ENCODE data around the gene PPOX. TPM values are rescaled to one million over a fixed set of nuclear protein-coding genes. Genes with fewer than 3 reads are reported as not detected.
A peak's percentile ranks its signal among the peaks of the same experiment; 100 is the strongest.

The PPOX gene
- total RNA-seq, 6 donors from 2014 or later = 19.5 to 48.2 (median 26.6) TPM

DNA sequence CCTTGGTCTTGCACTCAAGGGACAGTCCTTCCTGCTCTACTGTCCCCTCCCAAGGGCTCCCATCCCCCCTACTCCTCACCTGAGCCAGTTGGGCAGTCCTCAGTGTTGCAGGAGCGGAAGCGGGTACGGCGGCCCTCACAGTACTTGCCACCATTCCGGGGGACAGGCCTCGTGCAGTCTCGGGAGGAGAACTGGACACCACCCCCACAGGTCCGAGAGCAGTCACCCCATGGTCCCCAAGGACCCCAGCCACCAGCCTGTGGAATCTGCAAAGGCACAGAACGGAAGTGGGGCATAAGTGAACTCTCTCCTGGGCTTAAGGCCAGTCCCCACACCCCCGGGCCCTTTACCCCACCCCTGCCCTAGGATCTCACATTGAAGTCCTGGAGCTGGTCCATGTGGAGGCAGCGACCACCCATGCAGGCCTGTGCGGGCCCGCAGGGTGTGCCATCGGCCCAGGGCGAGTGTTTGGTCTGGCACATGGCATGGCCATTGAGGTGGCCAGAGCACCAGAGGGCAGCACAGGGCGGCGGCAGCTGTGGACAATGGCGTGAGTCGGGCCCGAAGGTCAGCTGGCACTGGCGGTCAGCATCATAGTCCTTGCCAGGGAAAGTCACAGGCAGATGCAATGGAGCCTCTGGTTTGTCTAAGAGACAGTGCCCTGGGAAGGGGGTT, 27.5 kb downstream of the PPOX start:
- 86 to 91% methylated on average over 9 to 17 of the region's 21 CpGs for WGBS, 2 donors

DNA sequence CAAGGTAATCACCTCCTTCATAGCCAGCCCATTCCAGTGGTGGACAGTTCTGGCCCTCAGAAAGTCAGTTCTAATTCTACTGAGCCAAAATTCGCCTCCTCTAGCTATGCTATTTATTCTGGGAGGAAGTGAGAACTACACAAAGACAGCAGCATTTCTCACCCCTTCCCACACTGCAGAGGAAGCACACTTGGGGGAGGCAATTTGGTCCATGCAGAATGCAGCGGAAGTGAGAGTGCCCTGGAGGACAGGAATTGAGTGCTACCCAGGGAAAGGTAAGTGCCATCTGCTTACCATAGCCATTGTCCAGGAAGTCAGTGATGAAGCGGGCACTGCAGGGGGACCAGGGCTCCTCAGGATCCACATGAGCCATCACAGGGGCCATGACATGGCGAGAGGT, 28.9 kb downstream of the PPOX start:
- ATAC-seq (ENCODE audit: low FRiP score in 2 of 2) (no peak), DNase-seq (no peak)
- peaks cover 0 to 10% (median 0%) of the 10 kb centered on the region in 4 donors for H3K36me3 ChIP-seq
- no peak overlapping the region for H3K4me3 ChIP-seq
- TF ChIP-seq POLR2AphosphoS5 (IDR thresholded peaks at IDR 0.05) = no peak
- TF ChIP-seq, protein P1, sequence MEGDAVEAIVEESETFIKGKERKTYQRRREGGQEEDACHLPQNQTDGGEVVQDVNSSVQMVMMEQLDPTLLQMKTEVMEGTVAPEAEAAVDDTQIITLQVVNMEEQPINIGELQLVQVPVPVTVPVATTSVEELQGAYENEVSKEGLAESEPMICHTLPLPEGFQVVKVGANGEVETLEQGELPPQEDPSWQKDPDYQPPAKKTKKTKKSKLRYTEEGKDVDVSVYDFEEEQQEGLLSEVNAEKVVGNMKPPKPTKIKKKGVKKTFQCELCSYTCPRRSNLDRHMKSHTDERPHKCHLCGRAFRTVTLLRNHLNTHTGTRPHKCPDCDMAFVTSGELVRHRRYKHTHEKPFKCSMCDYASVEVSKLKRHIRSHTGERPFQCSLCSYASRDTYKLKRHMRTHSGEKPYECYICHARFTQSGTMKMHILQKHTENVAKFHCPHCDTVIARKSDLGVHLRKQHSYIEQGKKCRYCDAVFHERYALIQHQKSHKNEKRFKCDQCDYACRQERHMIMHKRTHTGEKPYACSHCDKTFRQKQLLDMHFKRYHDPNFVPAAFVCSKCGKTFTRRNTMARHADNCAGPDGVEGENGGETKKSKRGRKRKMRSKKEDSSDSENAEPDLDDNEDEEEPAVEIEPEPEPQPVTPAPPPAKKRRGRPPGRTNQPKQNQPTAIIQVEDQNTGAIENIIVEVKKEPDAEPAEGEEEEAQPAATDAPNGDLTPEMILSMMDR (IDR thresholded peaks at IDR 0.05) = no peak
- TF ChIP-seq EP300 (IDR thresholded peaks at IDR 0.05) = no peak
- H3K27me3 ChIP-seq = no peaks in the 10 kb centered on the region
- peaks cover 14 to 40% (median 25%) of the 10 kb centered on the region in 4 donors for H3K4me1 ChIP-seq
- WGBS, 2 donors = 69 to 76% methylated on average over 4 of the region's 4 CpGs
- H3K9me3 ChIP-seq = no peaks in the 10 kb centered on the region
- no peak overlapping the region for H3K27ac ChIP-seq

More for the DNA sequence above, 27.5 kb downstream of the PPOX start:
- DNase-seq (peak in 1 of 2 donors; percentile 82), ATAC-seq (ENCODE audit: low FRiP score in 2 of 2) (no peak)
- no peaks in the 10 kb centered on the region for H3K27me3 ChIP-seq
- peaks cover 0 to 10% (median 0%) of the 10 kb centered on the region in 4 donors for H3K36me3 ChIP-seq
- no peak for TF ChIP-seq POLR2A (IDR thresholded peaks at IDR 0.05)
- TF ChIP-seq, protein P1 (IDR thresholded peaks at IDR 0.05) = no peak
- no peak for TF ChIP-seq EP300 (IDR thresholded peaks at IDR 0.05)
- no peak for TF ChIP-seq POLR2AphosphoS5 (IDR thresholded peaks at IDR 0.05)
- peaks cover 5 to 25% (median 13%) of the 10 kb centered on the region in 4 donors for H3K4me1 ChIP-seq
- no peaks in the 10 kb centered on the region for H3K9me3 ChIP-seq
- H3K4me3 ChIP-seq = no peak overlapping the region
- no peak overlapping the region for H3K27ac ChIP-seq

GRCh38 chr1:161196111-161196510, 29.9 kb downstream of the PPOX start:
- Histone ChIP-seq H3K4me1 (peaks cover 23 to 49% (median 34%) of the 10 kb centered on the region in 4 donors), H3K27me3 (no peaks in the 10 kb centered on the region), H3K4me3 (peak overlapping the region in 1 of 4 donors; percentile 39), H3K36me3 (peaks cover 0 to 9% (median 0%) of the 10 kb centered on the region in 4 donors), H3K27ac (peak overlapping the region in 1 of 4 donors; percentile 97), H3K9me3 (no peaks in the 10 kb centered on the region)
- 98 to 100% methylated on average over 2 to 7 of the region's 7 CpGs for WGBS, 2 donors
- DNase-seq (no peak), ATAC-seq (ENCODE audit: low FRiP score in 2 of 2) (no peak)
- TF ChIP-seq EP300 (IDR thresholded peaks at IDR 0.05) (no peak), POLR2A (IDR thresholded peaks at IDR 0.05) (no peak)
- TF ChIP-seq, protein P1 (IDR thresholded peaks at IDR 0.05) = no peak

GRCh38 chr1:161196521-161197451, 30.6 kb downstream of the PPOX start:
- peak in 1 of 2 donors; percentile 62 for DNase-seq
- H3K27ac ChIP-seq = peak overlapping the region in 3 of 4 donors; percentile 12 to 97 (median 96)
- peaks cover 30 to 56% (median 41%) of the 10 kb centered on the region in 4 donors for H3K4me1 ChIP-seq
- peak overlapping the region in 2 of 4 donors; percentile 20 to 39 for H3K4me3 ChIP-seq
- 67 to 87% methylated on average over 19 to 24 of the region's 27 CpGs for WGBS, 2 donors
- H3K9me3 ChIP-seq = no peaks in the 10 kb centered on the region
- peaks cover 0 to 2% (median 0%) of the 10 kb centered on the region in 4 donors for H3K36me3 ChIP-seq
- TF ChIP-seq POLR2A (IDR thresholded peaks at IDR 0.05) (no peak), EP300 (IDR thresholded peaks at IDR 0.05) (no peak), POLR2AphosphoS5 (IDR thresholded peaks at IDR 0.05) (no peak)
- TF ChIP-seq, protein P1 (IDR thresholded peaks at IDR 0.05) = no peak
- peak in 1 of 2 donors; percentile 54 for ATAC-seq (ENCODE audit: low FRiP score in 2 of 2)
- no peaks in the 10 kb centered on the region for H3K27me3 ChIP-seq

Measured in upper lobe of left lung (tissue), 6 donors.